CD4-positive, alpha-beta memory T cell (primary cell): Measurements from ENCODE around the gene LPXN. TPM values are rescaled to one million over a fixed set of nuclear protein-coding genes. Genes with fewer than 3 reads are reported as not detected.

Experiments
- CTCF ChIA-PET: fragments of 350-600 bp; sonication (Branson Sonifier 250); formaldehyde crosslinking; loops from one replicate; lab custom pipeline; 2021; ENCODE audit warnings: inconsistent platforms; ENCODE audit not compliant: partially characterized antibody; lab: Charles Lee
- POLR2A ChIA-PET: fragments of 350-600 bp; sonication (Branson Sonifier 250); formaldehyde crosslinking; loops from one replicate; lab custom pipeline; 2021; ENCODE audit not compliant: partially characterized antibody; lab: Charles Lee
- DNase-seq, 5 donors: peaks; one replicate each; pipeline versions ENCODE4 v3.0.0 to v3.0.0-alpha.2; 2020 to 2022; ENCODE audit warnings: mixed read lengths in 1 of 5
- H3K27ac ChIP-seq: one replicate; pipeline ENCODE4 v1.7.0; 2013; ENCODE audit warnings: low read depth, low read length
- H3K27me3 ChIP-seq: 2 replicates; pipeline ENCODE4 v1.7.0; 2013; ENCODE audit warnings: mild to moderate bottlenecking, low read length, moderate library complexity; ENCODE audit not compliant: insufficient read depth
- H3K36me3 ChIP-seq: 2 replicates; pipeline ENCODE4 v1.7.0; 2013; ENCODE audit warnings: mild to moderate bottlenecking, low read length, moderate library complexity; ENCODE audit not compliant: insufficient read depth
- H3K4me1 ChIP-seq: 2 replicates; pipeline ENCODE4 v1.7.0; 2013; ENCODE audit warnings: mild to moderate bottlenecking, low read length, moderate library complexity; ENCODE audit not compliant: insufficient read depth
- H3K4me3 ChIP-seq, 2 donors: one replicate each; pipeline ENCODE4 v1.7.0; 2013; ENCODE audit warnings: low read length in 2 of 2, mild to moderate bottlenecking in 1 of 2
- H3K9me3 ChIP-seq, 2 donors: one replicate each; pipeline ENCODE4 v1.7.0; 2013; ENCODE audit warnings: low read length in 2 of 2, control low read depth in 1 of 2; ENCODE audit not compliant: control insufficient read depth in 1 of 2
- H3K27ac Mint-ChIP-seq, 7 donors: one replicate each; pipeline ENCODE4 v1.8.0; 2020 to 2021; ENCODE audit warnings: mixed read lengths in 7 of 7, mild to moderate bottlenecking in 6 of 7, inconsistent platforms in 3 of 7, moderate library complexity in 3 of 7
- H3K27me3 Mint-ChIP-seq, 2 donors: one replicate each; pipeline ENCODE4 v1.8.0; 2020 to 2021; ENCODE audit warnings: mixed read lengths in 2 of 2
- H3K36me3 Mint-ChIP-seq, 2 donors: one replicate each; pipeline ENCODE4 v1.8.0; 2020 to 2021; ENCODE audit warnings: mixed read lengths in 2 of 2, inconsistent platforms in 1 of 2, mild to moderate bottlenecking in 1 of 2
- H3K4me1 Mint-ChIP-seq, 4 donors: one replicate each; pipeline ENCODE4 v1.8.0; 2020 to 2021; ENCODE audit warnings: mixed read lengths in 4 of 4, mild to moderate bottlenecking in 1 of 4
- H3K4me3 Mint-ChIP-seq, 8 donors: one replicate each; pipeline ENCODE4 v1.8.0; 2020 to 2021; ENCODE audit warnings: mixed read lengths in 8 of 8, mild to moderate bottlenecking in 7 of 8, moderate library complexity in 6 of 8, inconsistent platforms in 3 of 8
- H3K9me3 Mint-ChIP-seq, 8 donors: one replicate each; pipeline ENCODE4 v1.8.0; 2020 to 2021; ENCODE audit warnings: mixed read lengths in 8 of 8, mild to moderate bottlenecking in 5 of 8, inconsistent platforms in 3 of 8, moderate library complexity in 1 of 8
- intact Hi-C: fragments of 100-400 bp; cut with micrococcal nuclease; formaldehyde crosslinking; loops from one replicate; pipeline ENCODE4 v1.15.1; 2023
- polyA plus RNA-seq, 2 donors: library from polyadenylated mRNA; unstranded; fragments of 300-500 nt; fragmentation: Illumina TruSeq; gene quantifications; one replicate each; pipeline ENCODE4 v1.2.3, GENCODE V29; 2021
- total RNA-seq, 2 experiments: library from RNA; stranded (reverse); gene quantifications; one replicate each; pipeline ENCODE4 v1.2.3, GENCODE V29; 2021

The LPXN gene
- total and polyA plus RNA-seq, 4 experiments from 2014 or later, result 138 to 281 (median 199) TPM

DNA sequence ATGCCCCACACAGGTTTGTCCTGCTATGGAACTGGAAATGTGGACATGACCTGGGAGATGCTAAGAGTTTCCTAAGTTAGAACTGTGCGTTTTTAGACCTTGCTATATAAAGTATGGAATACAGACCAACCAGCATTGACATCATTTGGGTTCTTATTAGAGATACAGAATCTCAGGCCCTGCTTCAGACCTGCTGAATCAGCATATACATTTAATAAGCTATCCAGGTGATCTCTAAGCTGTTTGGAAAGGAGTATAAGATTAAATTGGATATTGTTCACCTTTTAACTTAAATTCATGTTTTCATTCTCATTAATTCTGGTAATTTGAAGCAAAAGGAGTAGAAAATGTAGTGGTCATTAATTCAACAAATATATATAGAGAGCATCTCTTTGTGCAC, 39.9 kb upstream of the LPXN start:
- peaks cover 80% of the 10 kb centered on the region for H3K36me3 ChIP-seq
- intact Hi-C loops, result loop anchor here (10.0 kb wide), 1 partner anchor 51 kb away; no protein-coding TSS in a partner anchor
- no peaks in the 10 kb centered on the region for H3K9me3 Mint-ChIP-seq
- H3K4me3 ChIP-seq, result no peak overlapping the region
- peaks cover 0 to 8% (median 5%) of the 10 kb centered on the region in 4 donors for H3K4me1 Mint-ChIP-seq
- H3K4me1 ChIP-seq, result no peaks in the 10 kb centered on the region
- no peaks in the 10 kb centered on the region for H3K9me3 ChIP-seq
- H3K27me3 Mint-ChIP-seq, result no peaks in the 10 kb centered on the region
- H3K27ac Mint-ChIP-seq, result peak overlapping the region in 1 of 7 donors; percentile 78
- H3K27ac ChIP-seq, result no peak overlapping the region
- peaks cover 80 to 90% of the 10 kb centered on the region in 2 donors for H3K36me3 Mint-ChIP-seq
- no peak for DNase-seq
- H3K4me3 Mint-ChIP-seq, result no peak overlapping the region
- ChIA-PET CTCF (interaction anchor here (1.0 kb wide), 1 partner anchor 47 kb away, joined by 4 read pairs; no protein-coding TSS in a partner anchor), POLR2A (no interaction called here)
- H3K27me3 ChIP-seq, result no peaks in the 10 kb centered on the region

GRCh38 chr11:58613228-58613627, 37.6 kb upstream of the LPXN start:
- H3K36me3 ChIP-seq, result peaks cover 80% of the 10 kb centered on the region
- no peaks in the 10 kb centered on the region for H3K9me3 Mint-ChIP-seq
- no peaks in the 10 kb centered on the region for H3K9me3 ChIP-seq
- ChIA-PET POLR2A (no interaction called here), CTCF (interaction anchor here (1.1 to 2.8 kb wide), 3 partner anchors 16 to 46 kb away, joined by 3 to 8 read pairs (median 7); no protein-coding TSS in a partner anchor)
- H3K36me3 Mint-ChIP-seq, result peaks cover 71 to 81% of the 10 kb centered on the region in 2 donors
- H3K27me3 Mint-ChIP-seq, result no peaks in the 10 kb centered on the region
- H3K27ac Mint-ChIP-seq, result no peak overlapping the region
- intact Hi-C loops, result loop anchor here (10.0 kb wide), 1 partner anchor 48 kb away; no protein-coding TSS in a partner anchor
- no peaks in the 10 kb centered on the region for H3K4me1 ChIP-seq
- H3K27me3 ChIP-seq, result no peaks in the 10 kb centered on the region
- no peak overlapping the region for H3K27ac ChIP-seq
- H3K4me3 ChIP-seq, result no peak overlapping the region
- no peak overlapping the region for H3K4me3 Mint-ChIP-seq
- no peak for DNase-seq
- peaks cover 9 to 16% (median 10%) of the 10 kb centered on the region in 4 donors for H3K4me1 Mint-ChIP-seq

- no peak overlapping the region for H3K27ac Mint-ChIP-seq
- intact Hi-C loops, result loop anchor here (10.0 kb wide), 1 partner anchor 45 kb away; no protein-coding TSS in a partner anchor
- ChIA-PET CTCF (interaction anchor here (1.6 kb wide), 1 partner anchor 41 kb away, joined by 6 read pairs; no protein-coding TSS in a partner anchor), POLR2A (no interaction called here)
- H3K27me3 Mint-ChIP-seq, result no peaks in the 10 kb centered on the region
- no peak overlapping the region for H3K27ac ChIP-seq
- no peak for DNase-seq
- peaks cover 29 to 40% (median 33%) of the 10 kb centered on the region in 4 donors for H3K4me1 Mint-ChIP-seq
- peaks cover 25% of the 10 kb centered on the region for H3K4me1 ChIP-seq
- H3K27me3 ChIP-seq, result no peaks in the 10 kb centered on the region
- peaks cover 45 to 57% of the 10 kb centered on the region in 2 donors for H3K36me3 Mint-ChIP-seq
- no peak overlapping the region for H3K4me3 ChIP-seq
- H3K4me3 Mint-ChIP-seq, result no peak overlapping the region
- H3K9me3 Mint-ChIP-seq, result no peaks in the 10 kb centered on the region
- H3K36me3 ChIP-seq, result peaks cover 48% of the 10 kb centered on the region
- H3K9me3 ChIP-seq, result no peaks in the 10 kb centered on the region
Measured at GRCh38 chr11:58609723-58610122, 34.1 kb upstream of the LPXN start.

- Histone ChIP-seq H3K4me3 (no peak overlapping the region), H3K27ac (no peak overlapping the region), H3K27me3 (no peaks in the 10 kb centered on the region), H3K4me1 (peaks cover 25% of the 10 kb centered on the region), H3K9me3 (no peaks in the 10 kb centered on the region), H3K36me3 (peaks cover 35% of the 10 kb centered on the region)
- POLR2A ChIA-PET, result no interaction called here
- H3K9me3 Mint-ChIP-seq, result no peaks in the 10 kb centered on the region
- CTCF ChIA-PET, result no interaction called here
- peaks cover 40 to 54% (median 44%) of the 10 kb centered on the region in 4 donors for H3K4me1 Mint-ChIP-seq
- H3K4me3 Mint-ChIP-seq, result no peak overlapping the region
- no peak for DNase-seq
- H3K27ac Mint-ChIP-seq, result peak overlapping the region in 1 of 7 donors; percentile 31
- intact Hi-C loops, result no loop called here
- H3K27me3 Mint-ChIP-seq, result no peaks in the 10 kb centered on the region
- H3K36me3 Mint-ChIP-seq, result peaks cover 34 to 48% of the 10 kb centered on the region in 2 donors
Measured at GRCh38 chr11:58608331-58608730, 32.7 kb upstream of the LPXN start.

GRCh38 chr11:58606930-58607714, 31.5 kb upstream of the LPXN start:
- H3K9me3 ChIP-seq, result no peaks in the 10 kb centered on the region
- Mint-ChIP-seq H3K27ac (peak overlapping the region in 4 of 7 donors; percentile 19 to 71 (median 36)), H3K36me3 (peaks cover 29 to 44% of the 10 kb centered on the region in 2 donors), H3K4me1 (peaks cover 48 to 65% (median 55%) of the 10 kb centered on the region in 4 donors), H3K9me3 (no peaks in the 10 kb centered on the region), H3K4me3 (no peak overlapping the region), H3K27me3 (no peaks in the 10 kb centered on the region)
- intact Hi-C loops, result no loop called here
- no peak overlapping the region for H3K27ac ChIP-seq
- peaks cover 25% of the 10 kb centered on the region for H3K4me1 ChIP-seq
- CTCF ChIA-PET, result interaction anchor here (1.5 to 2.9 kb wide), 4 partner anchors 15 to 47 kb away, joined by 3 to 22 read pairs (median 4); no protein-coding TSS in a partner anchor
- no peak for DNase-seq
- H3K27me3 ChIP-seq, result no peaks in the 10 kb centered on the region
- POLR2A ChIA-PET, result interaction anchor here (0.6 kb wide), 2 partner anchors 34 kb away, joined by 3 read pairs; no protein-coding TSS in a partner anchor
- H3K4me3 ChIP-seq, result no peak overlapping the region
- peaks cover 25% of the 10 kb centered on the region for H3K36me3 ChIP-seq

GRCh38 chr11:58600510-58600909, 24.9 kb upstream of the LPXN start:
- Mint-ChIP-seq H3K9me3 (no peaks in the 10 kb centered on the region), H3K36me3 (peaks cover 33 to 34% of the 10 kb centered on the region in 2 donors), H3K27me3 (no peaks in the 10 kb centered on the region), H3K27ac (peak overlapping the region in 3 of 7 donors; percentile 19 to 79 (median 61)), H3K4me1 (peaks cover 68 to 97% (median 82%) of the 10 kb centered on the region in 4 donors), H3K4me3 (peak overlapping the region in 2 of 8 donors; percentile 8 to 13)
- intact Hi-C loops, result no loop called here
- DNase-seq, result no peak
- Histone ChIP-seq H3K27ac (no peak overlapping the region), H3K4me1 (peaks cover 53% of the 10 kb centered on the region), H3K27me3 (no peaks in the 10 kb centered on the region), H3K4me3 (no peak overlapping the region), H3K36me3 (no peaks in the 10 kb centered on the region), H3K9me3 (no peaks in the 10 kb centered on the region)
- CTCF ChIA-PET, result no interaction called here
- POLR2A ChIA-PET, result no interaction called here
